ENCODE measurements around the gene MBNL3. TPM values are rescaled to one million over a fixed set of nuclear protein-coding genes. Genes with fewer than 3 reads are reported as not detected.

The MBNL3 gene
- total RNA-seq, 2 donors from 2014 or later: 3.5 to 8.1 TPM

DNA sequence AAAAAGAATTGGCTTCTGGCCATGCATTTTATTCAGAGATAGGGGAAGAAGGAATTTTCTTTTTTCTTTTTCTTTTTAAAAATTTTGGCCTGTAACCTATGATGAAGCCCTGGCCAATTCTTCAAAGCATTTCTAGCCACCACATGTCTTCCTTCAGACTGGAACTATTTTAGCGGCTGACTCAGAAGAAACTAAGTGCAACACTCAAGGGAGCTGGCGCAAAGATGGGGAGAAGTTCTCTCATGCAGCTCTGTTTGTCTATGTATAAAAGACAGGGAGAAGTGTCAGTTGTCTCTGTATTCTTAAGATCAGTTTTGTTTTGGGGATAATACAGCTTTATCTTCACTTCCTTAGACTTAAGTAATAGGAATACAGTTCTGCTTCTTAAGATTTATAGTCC is 46.1 kb downstream of the MBNL3 start:
- no peaks in the 10 kb centered on the region for H3K36me3 ChIP-seq
- no peak overlapping the region for H3K27ac ChIP-seq
- no peaks in the 10 kb centered on the region for H3K4me1 ChIP-seq (ENCODE audit: control insufficient read depth in 1 of 2, low read depth in 2 of 2)
- TF ChIP-seq, protein P1, sequence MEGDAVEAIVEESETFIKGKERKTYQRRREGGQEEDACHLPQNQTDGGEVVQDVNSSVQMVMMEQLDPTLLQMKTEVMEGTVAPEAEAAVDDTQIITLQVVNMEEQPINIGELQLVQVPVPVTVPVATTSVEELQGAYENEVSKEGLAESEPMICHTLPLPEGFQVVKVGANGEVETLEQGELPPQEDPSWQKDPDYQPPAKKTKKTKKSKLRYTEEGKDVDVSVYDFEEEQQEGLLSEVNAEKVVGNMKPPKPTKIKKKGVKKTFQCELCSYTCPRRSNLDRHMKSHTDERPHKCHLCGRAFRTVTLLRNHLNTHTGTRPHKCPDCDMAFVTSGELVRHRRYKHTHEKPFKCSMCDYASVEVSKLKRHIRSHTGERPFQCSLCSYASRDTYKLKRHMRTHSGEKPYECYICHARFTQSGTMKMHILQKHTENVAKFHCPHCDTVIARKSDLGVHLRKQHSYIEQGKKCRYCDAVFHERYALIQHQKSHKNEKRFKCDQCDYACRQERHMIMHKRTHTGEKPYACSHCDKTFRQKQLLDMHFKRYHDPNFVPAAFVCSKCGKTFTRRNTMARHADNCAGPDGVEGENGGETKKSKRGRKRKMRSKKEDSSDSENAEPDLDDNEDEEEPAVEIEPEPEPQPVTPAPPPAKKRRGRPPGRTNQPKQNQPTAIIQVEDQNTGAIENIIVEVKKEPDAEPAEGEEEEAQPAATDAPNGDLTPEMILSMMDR (IDR thresholded peaks at IDR 0.05): no peak
- H3K4me3 ChIP-seq: no peak overlapping the region
- DNase-seq (ENCODE audit: low spot score) (no peak), ATAC-seq (ENCODE audit: insufficient number of reproducible peaks, low FRiP score, low read depth) (no peak)
- H3K27me3 ChIP-seq (replicated peaks; ENCODE audit: insufficient read depth): no peaks in the 10 kb centered on the region
- no peaks in the 10 kb centered on the region for H3K9me3 ChIP-seq

DNA sequence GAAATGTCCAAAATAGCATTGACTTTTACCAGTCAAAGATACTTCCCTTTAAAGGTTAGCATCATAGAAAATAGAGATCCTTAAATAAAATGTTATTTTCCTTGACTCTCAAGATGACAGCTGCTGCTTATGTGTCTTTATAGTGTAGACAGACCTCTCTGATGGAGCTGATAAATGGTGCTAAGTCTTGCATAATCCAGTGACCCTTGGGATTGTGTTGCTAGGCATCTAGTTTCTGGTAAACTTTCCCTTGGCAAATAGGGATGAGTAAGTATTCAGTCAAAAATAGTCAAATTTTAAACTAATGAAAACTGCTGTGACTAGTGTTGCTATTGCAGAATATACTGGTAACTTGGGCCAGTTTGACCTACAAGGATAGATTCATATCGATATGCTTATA is 53.6 kb downstream of the MBNL3 start:
- Histone ChIP-seq H3K36me3 (no peaks in the 10 kb centered on the region), H3K4me3 (no peak overlapping the region), H3K4me1 (ENCODE audit: control insufficient read depth in 1 of 2, low read depth in 2 of 2) (no peaks in the 10 kb centered on the region), H3K27ac (no peak overlapping the region), H3K27me3 (replicated peaks; ENCODE audit: insufficient read depth) (no peaks in the 10 kb centered on the region), H3K9me3 (no peaks in the 10 kb centered on the region)
- DNase-seq (ENCODE audit: low spot score) (no peak), ATAC-seq (ENCODE audit: insufficient number of reproducible peaks, low FRiP score, low read depth) (no peak)
- TF ChIP-seq, protein P1 (IDR thresholded peaks at IDR 0.05): no peak

DNA sequence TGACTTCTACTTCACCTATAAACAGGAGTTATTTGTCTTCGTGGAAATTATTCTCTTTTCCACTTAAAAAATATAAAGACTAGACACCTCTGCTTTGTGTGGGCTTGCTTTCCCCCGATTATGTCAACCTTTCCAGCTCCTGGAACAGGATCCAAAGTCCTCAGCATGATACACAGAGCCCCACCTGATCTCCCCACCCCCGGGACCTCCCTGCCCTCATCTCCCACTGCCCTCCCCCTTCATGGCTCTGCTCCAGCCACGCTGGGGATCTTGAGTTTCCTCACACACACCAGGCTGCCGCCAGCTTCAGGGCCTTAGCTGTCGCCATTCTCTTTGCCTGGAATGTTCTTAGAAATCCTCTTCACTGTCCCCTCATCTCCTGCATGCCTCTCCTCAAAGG is 55.3 kb downstream of the MBNL3 start:
- no peaks in the 10 kb centered on the region for H3K4me1 ChIP-seq (ENCODE audit: control insufficient read depth in 1 of 2, low read depth in 2 of 2)
- H3K27me3 ChIP-seq (replicated peaks; ENCODE audit: insufficient read depth): no peaks in the 10 kb centered on the region
- H3K9me3 ChIP-seq: no peaks in the 10 kb centered on the region
- TF ChIP-seq, protein P1 (IDR thresholded peaks at IDR 0.05): no peak
- DNase-seq (ENCODE audit: low spot score): no peak
- no peak overlapping the region for H3K27ac ChIP-seq
- no peak for ATAC-seq (ENCODE audit: insufficient number of reproducible peaks, low FRiP score, low read depth)
- H3K36me3 ChIP-seq: no peaks in the 10 kb centered on the region
- H3K4me3 ChIP-seq: no peak overlapping the region

DNA sequence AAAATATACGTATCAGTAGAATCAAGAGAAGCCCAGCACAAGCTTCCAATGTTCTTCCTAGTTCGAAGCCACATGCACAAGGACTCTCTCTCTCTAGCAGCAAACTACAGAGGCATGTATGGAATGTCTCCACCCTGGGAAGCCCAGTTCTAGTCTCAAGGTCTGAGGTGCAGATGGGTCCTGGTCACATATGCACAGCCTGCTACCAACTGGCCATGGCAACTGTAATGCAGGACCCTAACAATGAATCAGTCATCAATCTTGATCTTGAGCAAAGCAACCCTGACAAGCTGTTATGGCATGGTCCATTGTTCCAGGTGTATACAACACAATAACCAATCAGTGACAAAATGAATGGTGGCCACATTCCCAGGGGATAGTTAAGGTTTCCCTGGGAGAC is 55.8 kb downstream of the MBNL3 start:
- TF ChIP-seq, protein P1 (IDR thresholded peaks at IDR 0.05): no peak
- Histone ChIP-seq H3K9me3 (no peaks in the 10 kb centered on the region), H3K4me1 (ENCODE audit: control insufficient read depth in 1 of 2, low read depth in 2 of 2) (no peaks in the 10 kb centered on the region), H3K4me3 (no peak overlapping the region), H3K27me3 (replicated peaks; ENCODE audit: insufficient read depth) (no peaks in the 10 kb centered on the region), H3K36me3 (no peaks in the 10 kb centered on the region), H3K27ac (no peak overlapping the region)
- ATAC-seq (ENCODE audit: insufficient number of reproducible peaks, low FRiP score, low read depth) (no peak), DNase-seq (ENCODE audit: low spot score) (no peak)

DNA sequence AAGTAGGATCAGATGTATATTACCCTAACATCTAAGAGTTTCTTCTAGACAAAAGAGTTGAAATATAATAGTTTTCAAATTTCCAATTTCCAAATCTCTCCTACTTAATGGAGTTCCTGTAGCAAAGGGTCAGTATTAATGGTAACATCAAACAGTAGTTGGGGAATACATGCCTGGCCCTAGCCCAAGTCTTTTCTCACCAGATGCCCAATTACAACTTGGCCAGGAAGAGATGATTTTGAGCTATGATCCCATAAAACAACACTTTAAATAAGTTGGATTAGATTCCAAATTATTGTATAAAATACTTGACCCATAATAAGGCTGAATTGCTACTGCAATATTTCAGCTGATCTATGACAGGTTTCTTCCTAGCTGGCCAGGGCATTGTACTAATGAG is 59.9 kb downstream of the MBNL3 start:
- H3K4me3 ChIP-seq: no peak overlapping the region
- H3K27me3 ChIP-seq (replicated peaks; ENCODE audit: insufficient read depth): no peaks in the 10 kb centered on the region
- TF ChIP-seq, protein P1 (IDR thresholded peaks at IDR 0.05): no peak
- no peaks in the 10 kb centered on the region for H3K4me1 ChIP-seq (ENCODE audit: control insufficient read depth in 1 of 2, low read depth in 2 of 2)
- no peaks in the 10 kb centered on the region for H3K36me3 ChIP-seq
- H3K9me3 ChIP-seq: no peaks in the 10 kb centered on the region
- H3K27ac ChIP-seq: no peak overlapping the region
- DNase-seq (ENCODE audit: low spot score): no peak
- ATAC-seq (ENCODE audit: insufficient number of reproducible peaks, low FRiP score, low read depth): no peak

All from thoracic aorta (tissue), 2 donors.